Activated CD8-positive, alpha-beta memory T cell treated with anti-CD3 and anti-CD28 coated beads for 24 hours (primary cell): ENCODE measurements around the gene ARHGAP30.
A peak's percentile ranks its signal among the peaks of the same experiment; 100 is the strongest.
"Not testable (repeated sequence)": the region's sequence is repeated elsewhere in the genome, so short reads cannot be mapped to it uniquely, and the experiment has no call there.

Source experiments
- DNase-seq: peaks from one replicate; pipeline ENCODE4 v3.0.0-alpha.2; 2020

The ARHGAP30 gene

DNA sequence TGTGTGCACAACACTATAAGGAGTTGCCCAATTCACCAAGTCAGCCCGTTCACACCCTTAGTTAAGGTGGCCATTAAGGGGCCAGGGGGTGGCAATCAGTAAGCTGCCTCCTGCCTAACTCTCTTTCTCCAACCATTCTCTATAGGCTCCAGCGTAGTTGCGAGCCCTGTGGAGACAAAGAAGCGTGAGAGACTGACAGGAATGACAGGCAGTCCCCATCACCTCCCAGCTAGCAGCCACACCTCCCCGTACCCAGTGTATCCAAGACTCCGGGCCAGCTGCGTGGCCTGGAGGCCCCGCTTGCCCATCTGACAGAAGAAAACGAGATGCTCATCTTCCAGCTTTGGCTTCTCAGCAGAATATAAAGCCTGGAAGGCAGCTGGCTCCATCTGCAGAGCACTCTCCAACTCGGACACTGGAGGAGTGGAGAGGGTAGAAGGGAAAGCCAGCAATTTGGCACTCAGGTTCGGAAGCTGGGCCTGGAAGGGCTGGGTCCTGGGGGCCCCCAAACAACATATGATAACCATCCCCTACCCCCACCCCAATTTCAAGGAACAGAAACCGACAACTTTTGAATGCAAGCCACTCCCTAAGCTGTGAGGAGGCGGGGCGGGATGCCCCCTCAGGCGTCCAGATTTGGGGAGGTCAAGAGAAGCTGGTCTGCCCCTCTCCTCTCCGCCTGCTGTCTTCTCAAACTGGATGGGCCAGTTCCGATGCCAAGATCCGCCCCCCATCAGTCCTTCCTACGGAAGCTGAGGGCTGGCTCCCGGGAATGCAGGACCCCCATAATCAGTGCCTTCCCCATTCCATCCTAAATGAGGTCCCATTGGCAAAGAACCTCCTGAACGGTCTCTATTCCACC is 31.8 kb downstream of the ARHGAP30 start:
- DNase-seq = no peak

- no peak for DNase-seq
These were observed 35.9 kb downstream of the ARHGAP30 start for GRCh38 chr1:161033751-161034150.

DNA sequence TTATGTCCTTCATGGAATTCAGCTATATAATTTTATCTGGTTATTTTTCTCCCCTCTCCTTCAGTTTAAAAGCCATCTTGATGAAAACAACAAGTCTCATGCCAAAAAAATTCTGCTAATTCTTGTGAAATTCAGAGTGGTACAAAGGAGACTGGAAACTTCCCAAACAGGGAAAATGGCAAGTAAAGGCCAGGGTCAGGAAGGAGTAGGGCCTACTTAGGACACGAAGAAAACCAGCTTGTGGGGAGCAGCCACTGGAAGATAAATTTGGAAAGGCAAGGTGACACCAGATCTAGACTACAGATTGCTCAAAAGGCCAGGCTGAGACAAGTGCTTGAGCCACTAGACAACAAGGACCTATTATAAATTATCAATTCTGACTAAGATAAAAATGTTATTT is 37.3 kb downstream of the ARHGAP30 start:
- no peak for DNase-seq

DNA sequence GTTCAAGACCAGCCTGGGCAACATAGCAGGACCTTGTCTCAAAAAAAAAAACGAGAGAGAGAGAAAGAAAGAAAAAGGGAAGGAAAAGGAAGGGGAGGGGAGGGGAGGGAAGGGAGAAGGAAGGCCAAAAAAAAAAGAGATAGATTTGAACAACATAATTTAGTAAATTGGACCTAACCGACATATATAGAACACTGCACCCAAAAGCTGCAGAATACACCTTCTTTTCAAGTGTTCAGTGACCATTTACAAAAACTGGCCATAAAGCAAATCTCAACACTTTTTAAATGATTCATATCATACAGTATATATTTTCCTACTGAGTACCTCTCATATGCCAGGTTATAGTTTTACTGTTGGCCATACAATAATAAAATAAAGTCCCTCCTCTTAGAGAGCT is 37.8 kb downstream of the ARHGAP30 start:
- DNase-seq = no peak

DNA sequence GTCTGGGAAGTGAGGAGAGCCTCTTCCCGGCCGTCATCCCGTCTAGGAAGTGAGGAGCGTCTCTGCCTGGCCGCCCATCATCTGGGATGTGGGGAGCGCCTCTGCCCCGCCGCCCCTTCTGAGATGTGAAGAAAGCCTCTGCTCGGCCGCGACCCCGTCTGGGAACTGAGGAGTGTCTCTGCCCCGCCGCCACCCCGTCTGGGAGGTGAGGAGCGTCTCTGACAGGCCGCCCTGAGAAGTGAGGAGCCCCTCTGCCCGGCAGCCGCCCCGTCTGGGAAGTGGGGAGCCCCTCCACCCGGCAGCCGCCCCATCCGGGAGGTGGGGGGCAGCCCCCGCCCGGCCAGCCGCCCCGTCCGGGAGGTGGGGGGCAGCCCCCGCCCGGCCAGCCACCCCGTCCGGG is 40.2 kb downstream of the ARHGAP30 start:
- not testable (repeated sequence) for DNase-seq

- DNase-seq = not testable (repeated sequence)
These were observed 42.7 kb downstream of the ARHGAP30 start for GRCh38 chr1:161026954-161027353.

DNA sequence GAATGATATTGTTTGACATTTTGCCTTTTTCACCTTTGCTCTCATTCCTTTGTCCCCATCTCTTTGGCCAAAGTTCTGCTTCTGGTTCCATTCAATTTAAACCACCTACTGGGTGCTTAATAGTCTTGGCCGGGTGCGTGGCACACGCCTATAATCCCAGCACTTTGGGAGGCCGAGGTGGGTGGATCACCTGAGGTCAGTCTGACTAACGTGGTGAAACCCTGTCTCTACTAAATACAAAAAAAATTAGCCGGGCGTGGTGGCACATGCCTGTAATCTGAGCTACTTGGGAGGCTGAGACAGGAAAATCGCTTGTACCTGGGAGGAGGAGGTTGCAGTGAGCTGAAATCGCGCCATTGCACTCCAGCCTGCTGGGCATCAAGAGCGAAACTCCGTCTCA is 47.3 kb downstream of the ARHGAP30 start:
- not testable (repeated sequence) for DNase-seq

DNA sequence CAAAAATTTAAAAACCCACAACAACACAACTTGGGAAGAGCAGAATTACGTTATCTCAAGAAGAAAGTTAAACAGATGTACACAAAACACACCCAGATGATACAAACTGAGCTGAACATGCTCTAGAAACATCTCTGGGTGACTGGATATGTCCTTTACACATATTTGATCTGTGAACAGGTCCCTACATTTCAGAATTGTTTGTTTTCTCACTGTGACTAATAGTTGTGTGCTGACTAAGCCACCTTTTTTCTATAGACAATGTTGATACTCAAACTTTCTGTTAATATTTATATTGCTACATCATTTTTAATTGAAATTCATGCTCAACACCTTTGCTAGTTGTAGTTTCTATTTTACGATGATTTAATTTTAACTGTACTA is 47.7 kb downstream of the ARHGAP30 start:
- no peak for DNase-seq

DNA sequence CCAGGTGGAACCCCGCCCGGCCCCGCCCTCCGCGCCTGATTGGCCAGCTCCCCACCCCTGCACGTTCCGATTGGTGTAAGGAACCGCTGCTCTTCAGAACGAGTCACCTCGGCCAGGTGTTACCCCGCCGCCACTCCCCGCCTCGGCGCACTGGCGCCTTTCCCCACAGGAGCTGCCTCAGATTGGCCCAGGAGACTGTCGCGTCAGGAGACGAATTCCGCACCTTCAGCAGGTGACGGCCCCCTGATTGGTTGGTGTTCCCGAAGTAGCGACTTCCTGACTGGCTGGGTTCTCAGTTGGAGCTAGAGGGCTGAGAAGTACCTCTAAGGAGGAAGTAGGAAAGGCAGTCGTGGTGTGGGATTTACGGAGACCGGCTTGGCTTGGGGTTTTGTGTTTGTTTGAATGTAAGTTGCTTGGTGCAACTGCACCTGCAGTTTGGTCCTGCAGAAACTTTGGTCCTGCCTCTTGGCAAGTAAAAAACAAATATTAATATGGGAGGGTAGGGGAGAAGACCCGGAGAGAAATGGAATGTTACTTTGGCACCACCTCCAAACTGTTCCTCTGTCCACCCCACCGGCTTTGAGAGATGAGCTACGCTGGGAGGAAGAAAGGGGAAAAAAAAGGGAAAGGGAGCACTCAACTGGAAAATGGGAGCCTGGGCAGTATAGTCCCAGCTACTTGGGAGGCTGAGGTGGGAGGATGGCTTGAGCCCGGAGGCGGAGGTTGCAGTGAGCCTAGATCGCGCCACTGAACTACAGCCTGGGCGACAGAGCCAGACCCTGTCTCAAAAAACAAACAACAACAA is 48.3 kb downstream of the ARHGAP30 start:
- DNase-seq = peak; percentile 89

DNA sequence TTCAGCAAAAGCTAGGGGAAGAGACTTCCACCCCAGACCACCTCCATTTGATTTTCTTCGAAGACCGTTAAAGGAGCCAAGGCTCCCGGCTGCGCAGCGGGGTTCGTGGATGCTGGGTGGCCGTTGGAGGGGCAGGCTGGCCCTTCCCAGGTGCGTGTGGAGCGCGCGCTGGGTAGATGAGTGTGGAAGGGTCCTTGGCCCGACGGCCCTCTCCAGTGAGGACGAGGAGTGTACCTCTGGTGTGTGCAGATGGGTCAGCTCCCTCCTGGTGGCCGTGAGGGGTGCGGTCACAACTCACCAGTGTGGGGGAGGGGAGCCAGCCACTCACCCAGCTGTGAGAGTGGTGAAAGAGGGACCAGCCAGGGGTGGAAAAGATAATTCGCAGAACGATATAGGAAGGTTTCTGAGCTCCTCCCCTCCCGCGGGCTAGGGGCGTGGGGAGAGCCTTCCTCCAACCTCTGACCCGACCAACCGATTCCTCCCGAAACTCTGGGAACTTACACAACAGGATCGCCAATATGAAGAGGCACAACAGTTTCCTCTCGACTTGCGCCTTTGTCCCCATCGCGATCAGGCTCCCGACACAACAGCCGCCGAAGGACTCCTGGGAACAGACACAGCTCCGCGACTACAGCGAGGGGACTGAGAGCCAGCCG is 49.1 kb downstream of the ARHGAP30 start, which contains the start of gene F11R:
Gene F11R, minus strand, starts transcription at position 644 of the 656 bp plus-strand sequence. Its CDS starts 79 bp downstream, at position 565.
- DNase-seq = no peak

GRCh38 chr1:161019751-161020495 is 49.8 kb downstream of the ARHGAP30 start:
- no peak for DNase-seq

DNA sequence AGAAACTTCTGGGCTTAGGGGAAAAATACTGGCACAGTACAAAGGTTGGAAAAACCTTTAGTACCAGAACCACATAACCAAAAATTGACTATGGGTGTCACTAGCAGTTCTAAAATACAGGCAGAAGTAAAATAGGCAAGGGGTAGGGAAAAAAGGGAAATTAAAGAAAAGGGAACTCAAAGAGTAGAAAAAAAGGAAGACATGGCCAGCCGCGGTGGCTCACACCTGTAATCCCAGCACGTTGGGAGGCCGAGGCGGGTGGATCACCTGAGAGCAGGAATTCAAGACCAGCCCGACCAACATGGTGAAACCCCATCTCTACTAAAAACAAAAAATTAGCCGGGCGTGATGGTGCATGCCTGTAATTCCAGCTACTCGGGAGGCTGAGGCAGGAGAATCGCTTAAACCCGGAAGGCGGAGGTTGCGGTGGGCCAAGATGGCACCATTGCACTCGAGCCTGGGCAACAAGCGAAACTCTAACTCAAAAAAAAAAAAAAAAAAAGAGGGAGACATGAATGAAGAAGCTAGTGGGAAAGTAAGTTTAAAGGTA is 50.5 kb downstream of the ARHGAP30 start:
- DNase-seq = not testable (repeated sequence)

- DNase-seq = no peak
These were observed 51.1 kb downstream of the ARHGAP30 start for GRCh38 chr1:161018631-161018930.

GRCh38 chr1:161017756-161018630 is 51.7 kb downstream of the ARHGAP30 start:
- DNase-seq = no peak

DNA sequence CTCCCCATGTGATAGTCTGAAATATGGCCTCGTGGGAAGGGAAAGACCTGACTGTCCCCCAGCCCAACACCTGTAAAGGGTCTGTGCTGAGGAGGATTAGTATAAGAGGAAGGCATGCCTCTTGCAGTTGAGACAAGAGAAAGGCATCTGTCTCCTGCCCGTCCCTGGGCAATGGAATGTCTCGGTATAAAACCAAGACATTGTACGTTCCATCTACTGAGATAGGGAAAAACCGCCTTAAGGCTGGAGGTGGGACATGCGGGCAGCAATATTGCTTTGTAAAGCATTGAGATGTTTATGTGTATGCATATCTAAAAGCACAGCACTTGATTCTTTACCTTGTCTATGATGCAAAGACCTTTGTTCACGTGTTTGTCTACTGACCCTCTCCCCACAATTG is 52.5 kb downstream of the ARHGAP30 start:
- not testable (repeated sequence) for DNase-seq

DNA sequence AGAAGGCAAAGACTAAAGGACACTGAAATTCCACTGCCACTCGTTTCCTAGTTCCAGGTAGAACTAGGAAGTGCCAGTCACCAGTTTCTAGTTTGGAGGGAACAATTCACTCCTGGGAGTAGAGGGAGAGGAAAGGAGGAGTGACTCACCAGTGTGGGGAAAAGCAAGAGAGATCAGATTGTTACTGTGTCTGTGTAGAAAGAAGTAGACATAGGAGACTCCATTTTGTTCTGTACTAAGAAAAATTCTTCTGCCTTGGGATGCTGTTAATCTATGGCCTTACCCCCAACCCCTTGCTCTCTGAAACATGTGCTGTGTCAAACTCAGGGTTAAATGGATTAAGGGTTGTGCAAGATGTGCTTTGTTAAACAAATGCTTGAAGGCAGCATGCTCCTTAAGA is 53.0 kb downstream of the ARHGAP30 start:
- DNase-seq = not testable (repeated sequence)

DNA sequence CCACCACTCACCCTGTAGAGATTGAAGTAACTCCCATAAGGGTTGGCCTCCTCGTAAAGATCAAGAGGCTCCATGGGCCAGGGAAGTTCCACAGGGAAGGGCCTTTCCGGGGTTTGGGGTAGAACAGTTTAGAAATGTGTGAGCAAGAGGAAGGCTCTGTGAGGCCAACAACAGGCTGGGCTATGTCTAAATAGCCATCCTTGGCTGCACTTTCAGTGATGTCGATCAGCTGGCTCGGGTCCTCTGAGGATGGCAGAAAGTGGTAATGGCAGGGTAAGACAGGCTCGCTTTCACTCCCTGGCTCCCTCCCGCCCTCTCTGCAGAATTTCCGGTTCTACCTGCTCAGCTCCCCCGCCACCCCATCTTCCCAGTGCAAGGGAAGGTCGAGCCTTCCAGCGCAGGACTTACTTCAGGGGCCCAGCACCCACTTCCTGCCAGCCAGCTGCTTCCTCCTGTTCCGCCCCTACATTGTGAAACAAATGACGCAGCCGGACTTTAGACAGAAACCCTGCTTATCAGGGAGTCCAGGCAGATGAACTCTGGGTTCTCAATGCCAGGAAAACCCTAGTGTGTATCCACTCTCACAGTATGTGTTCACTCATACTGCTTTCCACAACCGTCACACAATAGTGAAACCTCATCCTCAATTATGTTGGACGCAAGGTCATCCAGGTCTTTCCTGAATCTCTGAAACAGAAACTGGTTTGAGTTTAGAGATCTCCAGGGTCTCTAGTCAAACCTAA is 56.0 kb downstream of the ARHGAP30 start:
- DNase-seq = peak; percentile 83

DNA sequence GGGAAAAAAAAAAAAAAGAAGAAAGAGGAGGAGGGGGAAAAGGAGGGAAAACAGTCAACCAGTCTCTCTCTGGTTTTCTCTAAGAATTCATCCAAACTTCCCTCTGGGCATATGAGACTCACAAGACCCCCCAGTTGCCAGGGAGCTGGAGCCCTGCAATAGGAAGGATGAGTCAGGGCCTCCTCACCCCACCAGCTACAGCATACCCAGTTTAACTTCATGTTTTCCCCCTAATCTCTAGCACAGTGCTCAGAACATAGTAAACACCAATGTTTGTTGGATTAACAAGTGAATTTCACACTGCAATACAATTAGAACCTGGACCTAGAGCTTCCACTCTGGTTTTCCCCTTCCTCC is 56.6 kb downstream of the ARHGAP30 start:
- DNase-seq = no peak

GRCh38 chr1:161012420-161012819 is 57.3 kb downstream of the ARHGAP30 start:
- DNase-seq = no peak

- DNase-seq = no peak
These were observed 60.0 kb downstream of the ARHGAP30 start for GRCh38 chr1:161009602-161010211.
